HG03025 (cell line): Measurements from ENCODE around the gene SLC30A2.

Experiments used
- ATAC-seq: cut with Tn5 transposase; IDR thresholded peaks from one replicate; pipeline ENCODE4 v1.9.1; 2021; ENCODE audit warnings: mild to moderate bottlenecking, moderate library complexity; ENCODE audit not compliant: unreplicated experiment, low FRiP score

SLC30A2 gene

DNA sequence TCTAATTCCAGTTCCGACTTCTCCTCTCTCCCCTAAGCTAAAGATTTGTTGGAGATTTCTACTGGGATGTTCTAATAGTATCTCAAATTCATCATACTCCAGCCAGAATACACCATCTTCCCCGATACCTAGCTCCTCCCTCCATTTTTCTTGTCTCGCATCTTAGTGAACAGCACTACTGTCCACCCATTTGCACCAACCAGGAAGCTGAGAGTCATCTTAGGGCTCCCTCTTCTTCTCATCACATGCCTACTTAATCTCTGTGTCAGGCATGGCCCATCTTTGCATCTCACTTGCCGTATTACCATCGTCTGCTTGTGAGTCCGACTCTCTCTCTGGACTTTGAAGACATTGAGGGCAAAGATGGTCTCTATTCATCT lies 25.0 kb upstream of the SLC30A2 start:
- no peak for ATAC-seq

GRCh38 chr1:26070296-26070962 lies 24.5 kb upstream of the SLC30A2 start:
- ATAC-seq = no peak

DNA sequence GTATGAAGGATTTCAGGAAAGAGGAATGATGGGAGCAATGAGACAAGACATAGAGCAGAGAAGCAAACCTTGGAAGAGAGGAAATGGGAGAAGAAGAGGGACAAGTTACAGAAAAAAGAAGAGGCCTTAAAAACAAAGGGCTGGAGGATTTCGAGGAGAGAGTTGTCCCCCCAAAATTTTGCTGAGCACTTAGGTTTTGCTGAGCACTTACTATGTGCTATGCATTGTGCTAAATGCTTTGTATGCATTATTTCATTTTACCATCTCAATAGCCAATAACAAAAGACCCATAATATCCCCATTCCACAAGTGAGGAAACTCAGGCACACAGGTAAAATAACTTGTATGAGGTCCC lies 24.0 kb upstream of the SLC30A2 start:
- no peak for ATAC-seq

DNA sequence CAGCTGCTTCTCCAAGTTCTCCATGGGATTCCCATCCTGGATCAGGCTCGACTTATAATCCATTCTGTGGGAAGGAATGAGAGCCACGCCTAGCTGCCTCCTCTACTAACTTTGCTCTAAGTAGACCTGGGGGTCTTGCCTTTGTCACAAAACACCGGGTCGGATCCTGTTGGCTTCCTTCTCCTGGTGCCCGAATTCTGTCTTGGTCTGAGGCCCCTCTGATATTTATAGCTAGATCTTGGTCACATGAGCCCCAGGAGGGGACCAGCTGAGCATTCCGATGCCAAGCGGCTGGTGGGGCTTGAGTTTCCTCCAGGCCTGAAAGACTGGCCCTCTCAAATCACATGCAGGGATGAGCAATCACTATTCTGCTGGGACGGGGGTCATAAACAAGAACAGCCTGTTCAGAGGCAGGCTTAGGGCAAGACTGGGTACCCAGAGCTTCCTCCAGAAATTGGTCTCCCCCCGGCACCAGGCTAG lies 21.6 kb upstream of the SLC30A2 start, which contains the start of gene TRIM63:
Gene TRIM63 (minus strand): TSS at position 199 of the 480 bp plus-strand sequence. CDS start 136 bp downstream, at position 63.
- no peak for ATAC-seq

DNA sequence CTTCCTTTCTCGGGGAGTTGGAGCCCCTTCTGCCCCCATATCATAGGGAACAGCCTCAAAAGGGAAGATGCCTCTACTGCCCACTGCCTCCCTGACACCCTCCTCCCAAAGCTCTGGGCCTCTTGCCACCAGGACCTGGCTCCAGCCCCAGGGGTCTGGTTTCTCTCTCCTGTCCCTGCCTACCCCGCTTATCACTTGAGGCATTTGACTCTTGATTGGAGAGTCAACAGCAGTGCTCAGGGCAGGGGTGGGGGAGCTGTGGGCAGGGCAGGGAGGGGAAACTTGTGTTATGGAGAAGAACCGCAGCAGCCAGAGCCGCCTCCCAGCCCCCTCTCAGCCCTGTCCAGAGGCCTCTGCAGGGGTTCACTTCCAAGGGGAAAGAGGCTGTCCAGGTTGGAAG lies 20.9 kb upstream of the SLC30A2 start:
- ATAC-seq = no peak

DNA sequence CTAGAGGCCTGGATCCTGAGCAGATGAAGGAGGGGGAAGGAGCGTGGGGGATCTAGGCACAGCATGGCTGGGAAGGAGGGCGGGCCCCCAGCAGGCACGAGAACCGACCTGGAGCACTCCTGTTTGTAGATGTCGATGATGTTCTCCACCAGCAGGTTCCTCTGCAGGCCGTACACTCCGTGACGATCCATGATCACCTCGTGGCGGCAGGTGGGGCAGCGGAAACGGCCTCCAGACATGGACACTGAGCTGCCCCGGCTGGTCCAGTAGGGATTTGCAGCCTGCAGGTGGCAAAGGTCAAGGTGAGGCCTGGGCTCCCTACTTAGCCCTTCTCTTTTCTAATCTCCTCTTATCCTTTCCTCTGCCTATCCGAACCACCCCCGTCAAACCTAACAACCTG lies 20.2 kb upstream of the SLC30A2 start:
- no peak for ATAC-seq

- ATAC-seq = no peak
Observed at GRCh38 chr1:26064553-26064952, 18.6 kb upstream of the SLC30A2 start.

- no peak for ATAC-seq
Observed at GRCh38 chr1:26060832-26061574, 15.1 kb upstream of the SLC30A2 start.

DNA sequence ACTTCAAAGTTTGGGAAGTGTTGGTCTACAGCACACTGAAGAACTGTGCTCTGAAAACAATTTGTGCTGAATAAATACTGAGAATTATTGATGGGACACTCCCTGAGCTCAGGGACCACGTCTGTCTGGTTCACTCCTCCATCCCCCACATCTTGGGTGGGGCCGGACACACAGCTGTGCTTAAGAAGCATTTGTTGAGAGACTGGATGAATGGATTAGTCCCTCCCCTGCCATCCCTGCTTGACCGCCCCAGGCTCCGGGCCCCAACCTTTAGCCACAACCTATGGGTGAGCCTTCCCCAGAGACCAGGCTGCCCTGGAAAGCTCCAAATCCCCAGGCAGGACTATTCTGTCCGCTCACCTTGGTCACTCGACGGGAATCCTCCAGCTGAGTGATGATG lies 14.0 kb upstream of the SLC30A2 start:
- ATAC-seq = no peak

- ATAC-seq = no peak
Observed at GRCh38 chr1:26058052-26058595, 12.2 kb upstream of the SLC30A2 start.

GRCh38 chr1:26057189-26057588 lies 11.3 kb upstream of the SLC30A2 start:
- ATAC-seq = no peak

- no peak for ATAC-seq
Observed at GRCh38 chr1:26055041-26055440, 9.1 kb upstream of the SLC30A2 start.

DNA sequence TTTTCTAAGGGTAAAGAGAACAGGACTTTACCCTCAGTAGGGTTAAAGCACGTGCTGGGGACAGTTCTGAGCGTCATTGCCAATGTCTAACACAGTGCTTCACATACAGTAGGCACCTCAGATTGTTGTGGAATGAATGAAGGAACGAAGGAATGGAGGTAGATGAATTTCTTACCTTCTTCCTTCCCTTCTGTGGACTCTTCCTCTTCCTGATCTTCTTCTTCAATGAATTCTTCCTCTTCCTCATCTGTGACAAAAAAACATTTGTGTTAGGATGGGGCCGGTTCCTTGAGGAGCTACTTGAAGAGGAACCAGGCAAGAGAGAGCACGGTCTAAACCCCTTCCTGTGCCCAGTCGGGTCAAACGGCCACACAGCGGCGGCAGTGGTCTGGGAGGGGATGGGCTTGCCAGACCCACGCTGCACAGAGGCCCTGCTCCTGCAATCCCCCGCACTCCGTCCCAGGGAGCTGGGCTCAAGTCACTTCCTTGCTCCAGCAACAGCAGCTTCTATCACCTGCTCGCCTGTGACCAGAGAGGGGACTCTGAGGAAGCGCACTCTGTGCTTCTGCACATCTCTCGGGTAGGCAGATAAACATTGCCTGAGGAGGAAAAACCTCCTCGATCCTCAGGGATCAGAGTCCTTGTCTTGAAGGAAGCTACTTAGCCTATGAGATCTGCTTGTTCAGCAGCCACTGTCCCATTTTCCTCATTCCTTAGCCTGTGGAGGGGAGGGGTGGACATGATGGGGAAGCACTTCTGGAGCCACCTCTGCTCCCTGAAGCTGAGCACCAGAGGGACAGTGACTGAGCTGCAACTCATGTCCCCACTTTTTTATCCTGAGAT lies 8.0 kb upstream of the SLC30A2 start:
- ATAC-seq = no peak

- ATAC-seq = no peak
Observed at GRCh38 chr1:26050248-26050640, 4.3 kb upstream of the SLC30A2 start.

GRCh38 chr1:26049531-26050247 lies 3.8 kb upstream of the SLC30A2 start:
- ATAC-seq = no peak

DNA sequence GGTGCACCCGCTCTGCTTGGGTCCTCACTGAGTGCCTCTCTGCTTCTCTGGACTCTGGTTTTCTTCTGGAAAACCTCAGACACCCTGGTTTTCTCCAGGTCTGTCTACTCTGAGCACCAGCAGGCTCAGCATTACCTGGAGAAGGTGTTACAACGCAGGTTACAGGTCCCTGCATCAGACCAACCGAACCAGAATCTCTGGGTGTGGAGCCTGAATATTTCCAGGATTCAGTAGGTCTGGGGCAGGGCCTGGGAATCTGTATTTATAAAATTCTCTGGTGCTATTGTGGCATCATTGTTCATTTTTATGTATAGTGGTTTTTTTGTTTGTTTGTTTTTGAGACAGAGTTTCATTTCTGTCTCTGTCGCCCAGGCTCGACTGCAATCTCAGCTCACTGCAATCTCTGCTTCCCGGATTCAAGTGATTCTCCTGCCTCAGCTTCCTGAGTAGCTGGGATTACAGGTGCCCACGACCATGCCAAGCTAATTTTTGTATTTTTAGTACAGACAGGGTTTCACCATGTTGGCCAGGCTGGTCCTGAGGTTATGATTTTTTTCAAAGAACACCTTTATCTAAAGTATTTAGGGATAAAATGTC lies 1.5 kb upstream of the SLC30A2 start:
- no peak for ATAC-seq

- ATAC-seq = no peak
Observed at GRCh38 chr1:26046246-26047095, 553 bp upstream of the SLC30A2 start.

DNA sequence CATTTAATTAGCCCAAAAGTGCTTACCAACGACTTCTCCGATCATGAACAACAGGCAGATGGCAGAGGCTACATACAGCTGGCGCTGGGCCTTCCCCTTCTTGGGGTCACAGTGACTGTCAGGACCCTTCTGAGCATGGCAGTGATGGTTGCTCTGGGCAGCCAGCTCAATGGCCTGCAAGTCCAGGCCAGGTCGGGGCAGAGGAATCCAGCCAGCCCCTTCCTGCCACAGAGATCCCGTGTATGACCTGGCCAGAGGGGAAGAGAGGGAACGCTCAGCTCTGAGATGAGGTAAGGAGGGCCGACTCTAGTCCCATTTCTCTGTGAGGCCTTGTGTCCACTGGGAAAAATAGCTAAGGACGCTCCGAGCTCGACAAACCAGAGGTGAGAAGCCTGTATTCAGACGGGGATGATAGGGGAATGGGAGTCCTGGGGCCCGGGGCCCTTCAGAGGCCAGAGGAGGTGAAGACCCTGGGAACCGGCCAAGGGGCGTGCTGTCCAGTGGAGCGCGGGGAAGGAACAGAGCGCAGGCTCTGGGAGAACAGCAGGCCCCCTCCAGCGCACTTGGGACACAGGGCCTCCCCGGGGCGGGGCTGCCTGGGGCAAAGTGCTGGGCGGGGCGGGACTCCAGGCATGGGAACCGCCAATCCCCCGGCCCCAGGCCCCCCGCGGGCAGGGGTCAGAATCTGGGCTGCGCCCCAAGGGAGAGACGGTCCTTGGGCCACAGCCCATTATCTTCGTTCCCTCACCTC lies 772 bp downstream of the SLC30A2 start:
- no peak for ATAC-seq
